IPS DF 4.7 (cell line): ENCODE measurements around the gene CHST15.
"Not testable (repeated sequence)": the region's sequence is repeated elsewhere in the genome, so short reads cannot be mapped to it uniquely, and the experiment has no call there.

Source experiments
- DNase-seq: peaks from one replicate; pipeline ENCODE4 v3.0.0-alpha.2; 2013; ENCODE audit warnings: low spot score; ENCODE audit errors: extremely low read depth

The CHST15 gene

DNA sequence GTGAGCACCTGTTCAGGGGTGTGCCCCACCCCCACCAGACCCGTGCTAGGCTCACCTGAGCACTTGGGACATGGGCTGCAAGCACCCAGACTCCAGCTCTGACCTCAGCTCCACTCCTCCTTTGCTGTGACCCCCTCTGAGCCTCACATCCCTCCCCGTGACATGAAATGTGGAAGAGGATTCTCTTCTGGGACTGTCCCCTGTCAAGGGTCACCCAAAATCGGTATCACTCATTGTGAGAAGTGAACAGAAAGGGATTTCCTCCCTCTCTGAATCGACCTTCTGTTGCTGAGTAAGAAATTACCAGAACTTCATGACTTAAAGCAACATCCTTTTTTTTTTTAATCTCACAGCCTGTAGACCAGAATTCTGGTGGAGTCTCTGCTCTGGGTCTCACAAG, 6.2 kb upstream of the CHST15 start:
- DNase-seq = no peak

DNA sequence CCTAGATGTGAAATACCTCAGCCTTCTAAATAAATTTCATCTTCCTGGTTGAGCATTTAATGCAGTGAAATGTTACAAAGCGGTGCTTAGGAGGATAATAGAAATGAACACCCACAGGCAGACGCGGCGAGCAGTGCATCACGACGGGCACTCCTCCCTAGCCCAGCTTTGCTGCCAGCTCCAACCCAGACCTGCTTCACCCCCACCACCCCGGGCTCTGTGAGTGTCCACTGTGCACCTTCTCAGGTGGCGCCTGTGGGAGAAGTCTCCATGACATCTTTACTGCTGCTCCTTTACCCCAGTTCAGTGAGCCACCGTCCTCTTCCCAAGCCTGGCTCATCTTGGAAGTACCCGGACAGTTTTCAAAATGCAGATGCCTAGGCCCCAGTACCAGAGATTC, 5.2 kb upstream of the CHST15 start:
- no peak for DNase-seq

DNA sequence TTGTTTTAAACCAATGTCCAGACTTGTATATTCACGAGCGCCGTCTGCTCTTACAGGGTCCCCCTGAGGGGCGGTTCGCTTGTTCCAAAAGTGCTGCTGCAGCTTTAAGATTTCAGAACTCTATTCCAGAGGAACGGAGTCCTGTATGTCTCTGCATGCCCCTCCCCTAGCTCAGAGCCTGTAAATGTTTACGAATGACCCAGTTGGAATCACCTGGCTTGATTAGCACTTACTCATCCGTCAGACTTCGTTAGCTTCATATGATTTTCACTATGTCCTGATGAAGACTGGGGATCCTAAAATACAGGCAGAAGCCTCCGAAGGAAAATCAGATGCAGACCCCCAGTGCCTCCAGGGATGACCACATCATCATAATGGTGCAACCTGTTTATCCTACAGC, 4.5 kb upstream of the CHST15 start:
- DNase-seq = no peak

DNA sequence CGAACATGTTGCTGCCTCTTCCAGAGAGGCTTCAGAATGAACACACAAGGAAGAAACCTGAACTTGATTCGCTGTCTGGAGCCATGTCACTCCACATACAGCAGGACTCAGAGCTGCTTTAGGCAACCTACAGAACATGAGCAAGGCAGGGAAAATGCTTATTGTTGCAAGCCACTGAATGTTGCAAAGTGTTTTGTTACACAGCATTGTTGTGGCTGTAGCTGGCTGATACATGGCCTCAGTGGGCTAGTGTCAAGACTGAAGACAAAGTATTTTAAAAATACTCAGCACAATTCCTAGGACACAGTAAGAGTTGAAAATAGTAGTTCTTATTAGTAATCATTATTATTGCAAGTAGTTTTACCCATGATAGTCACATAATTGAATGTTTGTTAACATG, 3.1 kb upstream of the CHST15 start:
- DNase-seq = no peak

DNA sequence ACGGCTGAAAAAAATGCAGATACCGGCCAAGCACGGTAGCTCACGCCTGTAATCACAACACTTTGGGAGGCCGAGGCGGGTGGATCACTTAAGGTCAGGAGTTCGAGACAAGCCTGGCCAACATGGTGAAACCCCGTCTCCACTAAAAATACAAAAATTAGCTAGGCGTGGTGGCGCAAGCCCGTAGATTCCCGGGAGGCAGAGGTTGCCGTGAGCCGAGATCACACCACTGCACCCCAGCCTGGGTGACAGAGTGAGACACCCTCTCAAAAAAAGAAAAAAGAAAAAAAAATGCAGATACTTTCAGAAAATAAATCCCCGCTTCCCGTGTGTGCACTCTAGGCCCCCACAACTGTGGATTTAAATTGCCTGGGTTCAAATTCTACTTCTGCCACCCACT, 2.4 kb upstream of the CHST15 start:
- DNase-seq = not testable (repeated sequence)

DNA sequence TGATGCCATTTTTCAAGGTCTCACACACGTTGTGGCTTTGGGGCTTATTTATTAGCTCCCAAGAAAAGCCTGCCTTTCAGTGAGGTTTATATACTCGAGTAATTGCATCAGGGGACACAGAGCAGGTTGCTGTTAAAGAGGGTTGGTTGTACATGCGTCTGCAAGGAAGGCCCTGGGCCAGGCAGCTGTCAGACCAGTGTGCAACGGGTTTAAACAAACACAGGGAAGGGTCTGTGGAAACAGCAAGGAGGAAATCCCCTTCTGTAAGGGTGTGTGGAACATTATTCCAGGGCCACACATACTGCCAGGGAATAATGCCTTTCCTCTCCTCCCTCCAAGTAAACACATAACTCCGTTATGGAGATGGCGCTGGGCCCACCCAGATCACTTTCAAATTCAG, 1.7 kb upstream of the CHST15 start:
- DNase-seq = no peak

DNA sequence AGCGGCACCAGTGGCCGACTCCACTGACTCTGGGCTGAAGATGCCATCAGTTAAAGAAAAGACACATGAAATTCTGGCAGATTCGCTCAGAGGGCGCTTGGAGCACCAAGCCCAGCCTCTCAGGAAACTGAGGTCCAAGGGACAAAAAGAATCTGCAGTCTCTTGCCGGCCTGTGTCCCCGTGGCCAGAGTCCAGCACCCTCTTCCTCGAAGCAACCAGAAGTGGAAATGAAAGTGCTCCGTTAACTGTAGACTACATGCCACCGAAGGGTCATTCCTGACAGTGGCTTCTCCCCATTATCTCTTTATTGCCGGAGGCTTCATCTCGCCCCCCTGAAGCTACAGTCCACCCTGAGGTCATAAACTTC, 1.0 kb upstream of the CHST15 start:
- no peak for DNase-seq

DNA sequence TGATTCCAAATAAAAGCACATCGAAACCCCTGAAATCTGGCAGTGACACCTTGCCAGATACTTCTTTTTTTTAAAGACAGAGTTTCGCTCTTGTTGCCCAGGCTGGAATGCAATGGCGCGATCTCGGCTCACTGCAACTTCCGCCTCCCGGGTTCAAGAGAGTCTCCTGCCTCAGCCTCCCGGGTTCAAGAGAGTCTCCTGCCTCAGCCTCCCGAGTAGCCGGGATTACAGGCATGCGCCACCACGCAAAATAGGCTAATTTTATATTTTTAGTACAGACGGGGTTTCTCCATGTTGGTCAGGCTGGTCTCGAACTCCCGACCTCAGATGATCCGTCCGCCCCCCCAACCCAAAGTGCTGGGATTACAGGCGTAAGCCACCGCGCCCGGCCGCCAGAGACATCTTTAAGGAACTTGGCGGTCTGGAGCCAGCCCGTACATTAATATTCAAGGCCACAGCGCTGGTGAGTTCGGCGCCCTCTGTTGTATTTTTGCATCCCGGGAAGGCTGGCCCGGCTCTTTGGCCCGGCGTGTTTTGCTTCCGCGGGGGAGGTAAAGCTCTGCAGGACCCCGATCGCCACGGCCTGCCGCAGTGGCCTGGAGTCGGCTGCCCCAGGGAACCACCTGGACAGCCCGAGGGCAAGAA, 498 bp upstream of the CHST15 start:
- DNase-seq = not testable (repeated sequence)

DNA sequence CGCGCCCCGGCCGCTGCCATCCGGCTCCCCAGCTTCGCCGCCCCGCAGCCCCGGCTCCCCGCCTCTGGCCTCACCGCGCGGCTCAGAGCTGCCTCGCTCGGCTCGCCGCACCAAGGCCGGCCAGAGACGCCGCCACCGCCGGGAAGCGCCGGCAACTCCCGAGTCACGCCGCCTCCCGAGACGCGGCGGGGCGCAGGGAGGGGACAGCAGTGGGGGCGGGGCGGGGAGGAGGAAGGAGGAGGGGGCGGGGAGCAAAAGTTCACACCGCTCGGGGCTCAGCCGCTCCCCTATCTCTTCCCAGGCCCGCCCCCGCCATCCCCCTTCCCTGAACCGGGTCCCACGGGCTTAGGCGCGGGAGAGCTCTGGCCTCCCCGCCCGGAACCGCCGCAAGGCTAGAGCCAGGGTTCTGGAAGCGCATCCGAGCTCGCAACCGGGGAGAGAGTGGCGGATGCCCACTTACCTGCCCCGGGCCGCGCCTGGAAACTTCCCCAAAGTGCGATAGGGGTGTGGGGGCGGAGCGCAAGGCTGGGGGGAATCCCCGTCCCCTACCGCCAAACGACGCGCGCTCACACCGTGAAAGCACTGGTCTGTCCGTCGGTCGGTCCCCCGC, 1.0 kb downstream of the CHST15 start:
- DNase-seq = no peak

DNA sequence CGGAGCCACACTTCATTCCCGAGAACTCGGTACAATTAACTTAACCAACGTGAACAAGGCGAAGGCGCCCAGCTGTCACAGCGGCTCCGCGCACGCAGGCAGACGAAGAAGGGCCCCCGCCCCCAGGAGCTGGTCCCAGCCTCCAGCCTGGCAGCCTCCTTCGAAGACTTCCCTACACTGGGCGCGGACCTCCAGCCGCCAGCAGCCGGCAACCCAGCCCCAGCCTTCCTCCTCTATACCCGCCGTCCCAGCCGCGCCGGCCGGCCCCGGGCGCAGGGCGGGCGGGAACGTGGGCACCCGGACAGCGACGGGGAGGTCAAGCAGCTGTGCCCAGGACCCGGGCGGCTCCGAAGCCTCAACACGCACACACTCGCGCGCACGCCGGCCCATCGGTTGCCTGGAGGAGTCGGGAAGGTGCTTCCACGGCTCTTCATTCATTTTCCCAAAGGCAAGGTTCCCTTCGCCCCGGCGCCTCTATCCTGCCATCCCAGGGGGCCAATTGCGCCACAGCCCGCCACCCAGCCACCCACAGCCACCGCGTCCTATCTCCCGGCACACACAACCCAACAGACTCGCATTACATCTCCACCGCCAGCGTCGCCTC, 1.6 kb downstream of the CHST15 start:
- no peak for DNase-seq

DNA sequence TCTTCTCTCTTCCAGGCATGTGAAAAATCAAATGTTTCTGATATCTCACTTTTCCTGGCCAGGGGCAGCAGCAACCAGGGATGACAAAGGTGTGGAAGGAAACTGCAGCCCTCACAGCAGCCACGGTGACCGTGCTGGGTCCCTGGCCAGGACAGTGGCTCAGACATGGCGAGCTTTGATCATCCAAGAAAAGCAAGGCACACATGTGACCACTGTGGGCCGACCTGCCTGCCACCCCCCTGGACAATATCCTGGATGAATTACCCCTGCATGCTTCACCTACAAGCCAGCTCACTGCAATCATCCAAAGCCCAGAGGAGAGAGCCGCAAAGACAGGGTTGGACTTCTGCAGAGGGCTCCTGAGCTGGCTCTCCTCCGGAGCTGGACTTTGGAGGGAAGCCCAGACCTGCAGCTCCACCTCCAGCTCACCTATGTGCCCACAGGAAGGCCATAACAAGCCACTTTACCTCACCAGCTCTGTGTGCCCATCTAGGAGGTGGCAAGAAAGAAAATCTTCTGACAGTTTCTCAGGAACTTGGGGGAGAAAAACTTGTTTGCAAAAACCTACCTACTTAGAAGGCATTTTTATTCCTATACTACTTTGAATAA, 2.7 kb downstream of the CHST15 start:
- DNase-seq = no peak

DNA sequence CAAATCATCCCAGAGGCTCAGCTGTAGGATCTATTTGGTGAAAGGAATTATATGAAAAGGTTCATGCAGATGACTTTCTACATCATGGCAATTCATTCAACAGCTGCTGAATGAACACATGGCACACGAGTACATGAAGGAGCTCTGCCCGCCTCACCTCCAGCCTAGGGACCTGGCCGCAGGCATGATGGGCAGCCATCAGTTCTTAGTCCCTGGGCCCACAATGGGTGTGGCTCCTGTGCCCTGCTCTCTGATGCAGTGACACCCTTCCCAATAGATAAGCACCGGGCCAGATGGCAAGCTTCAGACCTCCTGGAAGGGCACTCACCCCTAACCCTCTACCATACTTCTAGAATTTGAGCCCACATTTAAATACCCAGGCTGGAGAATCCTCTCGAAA, 3.5 kb downstream of the CHST15 start:
- DNase-seq = no peak

DNA sequence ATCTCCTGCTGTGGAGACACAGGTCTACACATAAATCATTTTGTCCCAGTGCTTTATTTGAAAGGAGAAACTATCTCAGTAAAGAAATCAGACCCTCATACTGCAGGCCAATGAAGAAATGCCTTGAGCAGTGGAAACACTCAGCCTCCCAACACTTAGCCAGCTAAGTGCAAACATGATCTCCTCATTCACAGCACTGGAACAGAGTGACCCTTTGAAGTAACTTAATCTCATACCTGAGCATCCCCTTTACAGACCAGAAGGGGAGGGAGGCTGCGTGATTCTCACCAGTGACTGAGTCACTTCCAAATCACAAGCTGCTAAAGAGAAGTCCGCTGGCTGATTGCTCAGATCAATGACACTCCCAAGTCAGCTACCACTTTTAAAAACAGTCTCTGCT, 4.5 kb downstream of the CHST15 start:
- no peak for DNase-seq

DNA sequence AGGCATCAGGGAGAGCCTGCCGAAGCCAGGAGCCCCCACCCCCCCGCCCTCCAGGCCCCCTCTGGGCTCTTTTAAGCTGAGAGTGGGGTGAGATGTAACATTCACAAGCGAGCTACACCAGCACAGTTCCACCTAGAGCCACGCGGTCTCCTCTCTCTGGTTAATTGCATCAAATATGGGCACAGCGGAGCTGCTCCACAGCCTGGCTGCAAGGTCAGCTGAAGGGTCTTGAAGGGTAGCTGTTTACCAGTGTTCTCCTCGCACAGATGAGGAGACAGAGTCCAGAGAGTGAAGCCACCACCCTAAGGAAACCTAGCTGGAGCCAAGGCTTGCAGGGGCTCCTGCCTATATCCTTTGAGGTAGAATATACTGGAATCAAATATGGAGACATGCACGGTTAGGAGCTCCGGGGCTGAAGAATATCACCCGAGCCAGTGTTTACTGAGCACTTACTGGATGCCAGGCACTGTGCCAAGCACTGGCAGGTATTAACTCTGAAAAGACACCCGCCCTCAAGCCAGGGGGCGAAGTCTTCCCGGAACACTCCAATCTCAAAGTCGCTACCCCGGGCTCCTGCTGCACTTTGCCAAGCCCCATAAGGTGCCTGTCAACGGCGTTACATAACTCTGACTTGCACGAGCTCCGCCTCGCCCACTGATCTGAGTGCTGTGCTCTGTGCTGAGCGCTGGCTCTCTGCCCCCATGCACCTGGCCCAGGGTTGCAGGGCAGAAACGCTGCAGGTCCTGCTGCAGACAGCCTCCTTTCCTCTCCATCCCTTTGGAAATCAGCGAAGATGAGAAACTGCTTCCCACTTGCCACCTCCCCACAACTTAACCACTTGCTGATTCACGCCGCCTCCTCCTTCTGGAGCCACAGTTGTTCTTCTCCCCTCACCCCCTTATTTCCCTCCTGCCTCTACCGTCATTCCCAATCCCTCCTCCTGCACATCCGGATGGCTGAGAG, 5.4 kb downstream of the CHST15 start:
- no peak for DNase-seq

DNA sequence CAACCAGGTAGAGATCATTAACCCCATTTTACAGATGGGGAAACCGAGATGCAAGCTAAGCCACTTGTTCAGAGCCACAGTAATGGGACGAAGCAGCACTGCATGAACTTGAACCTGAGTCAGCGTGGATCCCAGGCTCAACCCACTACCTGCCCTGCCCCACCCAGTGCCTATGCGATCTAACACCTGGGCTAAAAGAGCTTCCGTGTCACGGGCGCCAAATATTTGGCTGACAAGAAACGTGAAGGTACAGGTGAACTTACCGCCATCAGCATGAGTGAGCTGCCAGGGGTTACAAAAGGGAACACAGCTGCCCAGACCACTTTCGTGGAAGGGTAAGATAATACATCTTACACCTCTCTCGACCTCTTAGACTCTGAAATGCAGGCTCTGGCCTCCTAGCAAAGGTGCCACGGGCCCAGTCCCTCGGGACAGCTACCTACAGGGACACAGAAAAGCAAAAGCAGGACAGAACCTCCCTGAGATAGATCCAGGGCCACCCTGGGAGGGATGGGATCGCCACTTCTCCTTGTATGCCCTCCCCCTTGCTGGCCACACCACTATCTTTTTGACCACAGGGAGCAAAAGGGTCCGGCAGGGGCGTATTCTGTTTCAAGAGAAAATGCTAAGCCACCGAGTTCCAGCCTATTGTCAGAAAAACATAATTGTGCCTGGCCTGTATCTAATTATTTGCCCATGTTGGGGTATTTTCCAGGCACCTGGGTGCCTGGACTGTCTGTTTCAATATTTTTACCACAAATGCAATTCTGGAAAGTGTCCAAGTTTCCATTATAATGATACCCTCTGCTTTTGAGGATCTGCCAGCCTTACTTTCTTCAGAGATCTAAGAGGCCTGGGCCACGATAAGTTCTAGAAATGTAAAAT, 6.4 kb downstream of the CHST15 start:
- DNase-seq = no peak

DNA sequence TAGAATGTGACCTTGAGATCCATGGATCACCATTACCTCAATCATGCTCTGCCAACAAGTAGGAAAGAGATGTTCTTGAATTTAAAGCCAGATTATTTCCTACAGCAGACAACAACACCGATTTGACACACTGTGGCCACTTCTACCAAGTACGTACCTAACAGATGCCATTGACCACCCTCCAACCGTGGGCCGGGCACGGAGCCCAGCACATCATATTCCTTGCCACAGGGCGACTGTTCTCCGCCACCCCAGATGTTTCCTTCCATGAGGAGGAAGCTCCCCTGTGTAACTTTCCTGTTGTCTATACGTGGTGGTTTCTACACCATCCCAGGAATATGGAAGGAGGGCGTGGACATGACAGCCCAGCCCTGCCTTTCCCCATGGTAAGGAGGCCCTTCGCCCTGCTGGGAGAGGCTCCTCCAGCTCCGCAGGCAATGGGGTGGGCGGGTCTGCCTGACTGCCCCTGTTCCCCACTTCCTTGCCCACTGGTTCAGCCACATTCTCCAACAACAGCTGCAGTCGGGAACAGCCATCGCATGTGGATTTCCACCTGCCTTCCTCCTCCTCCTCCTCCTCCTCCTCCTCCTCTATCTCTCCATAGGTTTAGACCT, 7.2 kb downstream of the CHST15 start:
- no peak for DNase-seq

DNA sequence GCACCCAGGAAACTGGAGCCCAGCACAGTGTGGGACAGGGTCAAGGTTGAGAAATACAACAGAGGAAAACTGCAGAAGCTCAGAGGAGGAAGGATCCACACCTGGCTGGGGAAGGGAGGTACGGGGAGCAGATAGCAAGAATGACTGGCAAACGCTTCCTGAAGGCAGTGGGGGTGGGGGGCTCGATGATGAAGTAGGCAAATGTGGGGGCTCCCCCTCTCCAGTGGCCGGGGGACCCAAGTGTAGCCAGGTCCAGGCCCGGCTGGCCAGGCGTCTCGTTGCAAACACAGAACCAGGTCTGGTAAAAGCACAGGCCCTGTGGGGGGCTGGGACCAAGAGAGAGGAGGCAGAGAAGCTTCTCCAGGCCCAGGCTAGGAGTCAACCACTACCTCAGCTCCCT, 7.7 kb downstream of the CHST15 start:
- DNase-seq = no peak

DNA sequence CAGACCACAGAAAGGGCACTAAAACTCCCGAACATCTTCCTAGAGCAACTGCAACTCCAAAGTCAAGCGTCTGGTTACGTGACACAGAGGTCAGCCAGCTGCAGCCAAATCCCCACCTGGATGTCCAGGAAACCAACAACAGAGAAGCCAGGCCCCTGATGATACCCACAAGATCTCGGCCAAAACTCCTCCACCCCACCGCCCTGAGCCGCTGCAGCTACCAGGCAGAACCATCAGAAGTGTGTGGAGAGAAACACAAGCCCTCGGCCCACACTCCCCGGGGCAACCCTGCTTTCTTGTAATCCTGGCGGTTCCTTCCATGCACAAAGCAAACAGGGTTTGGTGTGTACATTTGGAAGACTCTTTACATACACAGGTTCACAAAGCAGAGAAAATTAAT, 8.7 kb downstream of the CHST15 start:
- DNase-seq = no peak

DNA sequence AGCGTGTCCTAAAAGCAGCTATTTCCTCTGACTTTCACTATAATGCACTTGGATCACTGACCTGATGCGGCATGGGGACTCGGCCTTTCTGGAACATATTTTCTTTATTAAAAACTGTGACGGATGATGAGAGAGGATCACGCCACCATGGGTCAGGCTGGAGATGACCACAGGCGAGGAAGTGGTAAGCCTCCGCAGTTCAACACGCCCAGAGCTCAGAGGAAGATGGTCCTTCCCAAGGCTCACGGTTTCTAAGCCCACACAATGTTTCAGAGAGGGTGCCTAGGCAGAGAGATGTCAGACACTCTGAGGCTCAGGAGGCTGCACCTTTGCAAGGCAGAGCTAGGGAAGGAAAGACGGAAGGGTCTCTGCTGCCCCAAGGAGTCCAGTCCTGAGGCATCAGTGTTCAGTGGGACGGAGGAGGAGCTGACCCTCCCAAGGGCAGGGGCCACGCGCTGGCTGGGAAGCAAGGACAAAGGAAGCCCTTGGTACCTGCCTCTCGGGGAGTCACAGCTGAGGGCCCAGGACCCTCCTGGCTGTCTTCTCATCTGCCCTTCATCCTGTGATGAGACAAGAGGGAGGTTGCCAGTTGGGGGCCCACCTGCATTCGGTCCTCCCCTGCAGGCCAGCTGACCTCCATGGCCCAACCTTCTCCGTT, 9.5 kb downstream of the CHST15 start:
- no peak for DNase-seq
